HG03135 (cell line): ENCODE measurements around the gene NKX2-1.

ENCODE experiments used
- ATAC-seq: cut with Tn5 transposase; IDR thresholded peaks from one replicate; pipeline ENCODE4 v1.9.1; 2021; ENCODE audit warnings: mild to moderate bottlenecking, moderate library complexity; ENCODE audit not compliant: unreplicated experiment

The NKX2-1 gene

DNA sequence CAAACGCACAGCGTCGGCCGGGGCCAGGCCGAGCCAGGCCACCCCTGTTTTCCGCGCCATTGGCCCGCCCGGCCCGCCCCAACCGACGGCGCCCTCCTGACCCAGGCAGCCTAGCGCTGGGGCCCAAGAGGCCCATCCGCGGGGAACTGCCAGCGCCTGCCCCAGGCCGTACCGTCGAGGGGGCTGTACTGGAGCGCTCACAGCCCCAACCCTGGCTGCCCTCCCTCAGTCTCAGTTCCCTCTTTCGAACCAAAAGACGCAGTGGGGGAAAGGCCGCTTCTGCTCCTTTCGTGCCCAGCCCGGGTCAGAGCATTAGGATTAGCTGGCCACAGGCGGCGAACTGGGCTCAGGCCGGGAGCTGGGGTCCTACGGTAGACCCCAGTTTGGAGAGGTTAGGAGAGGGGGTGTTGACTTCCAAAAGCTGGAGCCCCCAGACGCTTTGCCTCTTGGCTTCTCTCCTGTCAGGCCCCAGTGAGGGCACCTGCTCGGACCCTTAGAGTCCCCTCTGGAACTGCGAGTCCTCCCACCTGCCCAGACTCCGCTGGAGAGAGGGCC lies 1.9 kb downstream of the NKX2-1 start:
- no peak for ATAC-seq

DNA sequence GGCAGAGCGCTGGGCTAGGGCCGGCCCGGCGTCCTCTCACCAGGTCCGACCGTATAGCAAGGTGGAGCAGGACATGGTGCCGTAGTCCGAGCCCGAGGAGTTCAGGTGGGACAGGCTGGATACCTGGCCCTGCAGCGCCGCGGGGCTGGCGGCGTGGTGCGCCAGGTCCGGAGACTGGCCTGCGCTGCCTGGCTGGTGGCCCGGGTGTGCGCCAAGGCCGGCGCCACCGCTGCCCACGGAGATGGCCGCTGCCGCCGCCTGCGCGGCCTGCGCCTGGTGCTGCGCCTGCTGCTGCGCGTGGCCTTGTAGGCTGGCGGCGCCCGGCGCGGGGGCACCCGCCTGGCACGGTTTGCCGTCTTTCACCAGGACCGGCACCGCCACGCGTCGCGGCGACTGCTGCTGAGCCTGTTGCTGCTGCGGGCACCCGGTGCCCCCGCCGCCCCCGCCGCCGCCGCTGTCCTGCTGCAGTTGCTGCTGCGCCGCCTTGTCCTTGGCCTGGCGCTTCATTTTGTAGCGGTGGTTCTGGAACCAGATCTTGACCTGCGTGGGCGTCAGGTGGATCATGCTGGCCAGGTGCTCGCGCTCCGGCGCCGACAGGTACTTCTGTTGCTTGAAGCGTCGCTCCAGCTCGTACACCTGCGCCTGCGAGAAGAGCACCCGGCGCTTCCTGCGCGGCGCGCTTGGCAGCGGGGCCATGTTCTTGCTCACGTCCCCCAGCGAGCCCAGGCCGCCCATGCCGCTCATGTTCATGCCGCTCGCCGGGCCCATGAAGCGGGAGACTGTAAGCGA lies 2.6 kb downstream of the NKX2-1 start:
- ATAC-seq = no peak

DNA sequence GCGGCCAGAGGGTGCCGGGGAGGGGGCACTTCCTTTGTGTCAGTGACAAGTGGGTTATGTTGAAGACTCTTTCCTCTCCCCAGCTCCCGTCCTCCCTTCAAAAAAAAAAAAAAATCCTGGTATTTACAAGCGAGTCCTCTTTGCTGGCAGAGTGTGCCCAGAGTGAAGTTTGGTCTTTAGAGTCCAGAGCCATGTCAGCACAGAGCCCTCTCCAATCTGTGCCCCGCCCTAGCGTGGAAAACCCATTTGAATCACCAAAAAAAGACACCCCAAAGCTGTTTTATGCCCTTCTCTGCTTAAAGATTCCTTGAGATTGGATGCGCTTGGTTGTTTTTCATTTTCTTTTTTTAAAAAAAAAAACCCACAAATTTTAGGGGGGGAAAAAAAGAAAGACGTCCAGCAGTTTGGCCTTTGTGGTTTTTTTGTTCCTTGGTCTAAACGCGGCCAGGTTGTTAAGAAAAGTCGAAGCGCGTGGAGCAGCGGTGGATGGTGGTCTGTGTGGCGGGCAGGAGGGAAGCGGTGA lies 3.3 kb downstream of the NKX2-1 start:
- no peak for ATAC-seq

DNA sequence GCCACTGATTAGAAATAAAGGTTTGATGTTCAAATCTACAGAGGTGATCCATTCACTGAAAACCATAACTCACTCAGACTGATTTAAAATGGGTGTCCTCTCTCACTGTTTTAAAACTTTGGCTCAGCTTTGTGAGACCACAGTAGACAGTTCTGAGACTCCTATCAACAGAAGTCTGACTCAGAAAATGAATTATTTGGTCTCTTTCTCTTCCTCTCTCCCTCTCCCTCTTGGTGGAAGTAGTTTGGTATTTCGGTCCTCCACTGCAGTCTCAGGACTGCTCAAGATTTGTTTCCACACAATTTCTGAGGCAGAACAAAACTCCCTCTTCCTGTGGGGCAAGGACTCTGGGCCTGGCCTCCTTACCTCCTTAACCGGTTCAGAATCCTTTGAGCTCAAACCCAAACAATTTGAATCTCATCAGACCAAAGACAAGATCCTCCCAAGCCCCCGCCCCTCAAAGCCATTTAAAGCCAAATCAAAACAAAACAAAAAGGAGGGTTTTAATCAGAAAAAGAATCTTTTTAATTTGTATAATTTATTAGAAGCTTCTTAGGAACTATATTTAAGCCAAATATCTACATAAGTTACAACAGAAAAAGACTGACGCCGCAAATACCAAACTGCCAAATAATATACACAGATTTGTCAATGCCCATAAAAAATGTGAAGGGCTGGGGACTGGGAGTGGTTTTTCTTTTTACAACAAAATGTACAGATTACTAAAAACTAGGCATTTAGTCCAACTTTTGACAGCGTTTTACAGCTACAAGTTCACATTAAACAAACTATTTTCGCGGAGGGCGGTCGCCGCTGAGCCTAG lies 3.9 kb downstream of the NKX2-1 start:
- no peak for ATAC-seq

DNA sequence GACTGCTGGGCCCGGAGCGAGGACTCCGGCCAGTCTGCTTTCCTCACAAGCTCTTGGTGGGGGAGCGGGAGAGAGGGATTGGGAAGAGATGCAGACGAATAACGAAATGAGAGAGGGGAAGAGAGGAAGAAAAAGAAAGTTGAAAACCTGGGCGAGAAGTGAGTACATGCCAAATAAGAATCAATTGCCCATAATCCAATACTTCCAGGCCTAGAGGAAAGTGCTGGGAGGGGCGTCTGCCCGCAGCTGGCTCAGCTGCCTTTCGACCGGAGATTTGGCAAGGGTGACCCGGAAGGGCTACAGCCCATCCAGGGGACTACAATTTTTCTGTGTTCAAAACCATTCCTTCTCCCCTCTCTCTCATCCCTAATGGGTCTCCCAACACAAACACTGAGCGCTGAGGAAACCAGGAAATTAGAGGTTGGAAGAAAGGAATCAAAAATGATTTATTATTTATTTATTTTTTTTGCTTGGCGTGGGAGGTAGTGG lies 4.9 kb downstream of the NKX2-1 start:
- ATAC-seq = no peak

DNA sequence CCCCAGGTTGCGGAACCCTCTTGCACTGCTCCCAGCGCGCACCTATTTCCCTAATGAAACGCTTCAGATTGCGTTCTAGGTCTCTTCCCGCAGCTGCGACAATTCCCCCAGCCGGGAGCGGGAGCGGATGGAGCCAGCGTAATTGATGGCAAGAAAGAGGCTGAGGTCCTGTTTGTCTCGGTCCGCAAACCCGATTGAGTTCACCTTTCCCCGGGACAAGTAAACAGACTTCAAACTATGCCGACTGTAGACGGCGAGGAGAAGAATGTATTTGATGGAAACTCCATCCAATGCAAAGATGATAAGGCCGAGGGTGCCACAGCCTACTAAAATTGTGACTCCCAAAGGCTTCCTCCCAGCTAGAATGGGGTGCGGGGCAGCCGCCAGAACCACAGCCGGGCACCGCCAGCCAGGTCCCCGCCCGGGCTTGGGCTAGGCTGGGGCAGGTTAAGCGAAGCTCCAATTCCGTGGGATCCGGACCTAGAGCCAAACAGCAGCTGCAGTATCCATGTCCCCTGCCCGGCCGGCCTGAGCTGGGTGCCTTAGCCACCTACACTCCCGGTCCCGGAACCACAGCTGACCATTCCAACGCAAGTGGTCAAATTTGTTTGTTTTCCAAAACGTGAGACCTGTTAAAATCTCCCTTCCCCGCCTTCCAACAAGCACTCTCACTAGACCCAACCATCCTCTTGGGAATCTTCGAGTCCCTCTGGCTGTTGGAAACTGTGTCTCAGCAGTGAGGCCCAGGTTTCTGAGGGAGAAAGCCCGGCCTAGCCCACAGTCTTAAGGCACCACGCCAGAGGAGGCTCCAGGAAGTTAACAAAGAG lies 5.5 kb downstream of the NKX2-1 start:
- no peak for ATAC-seq

DNA sequence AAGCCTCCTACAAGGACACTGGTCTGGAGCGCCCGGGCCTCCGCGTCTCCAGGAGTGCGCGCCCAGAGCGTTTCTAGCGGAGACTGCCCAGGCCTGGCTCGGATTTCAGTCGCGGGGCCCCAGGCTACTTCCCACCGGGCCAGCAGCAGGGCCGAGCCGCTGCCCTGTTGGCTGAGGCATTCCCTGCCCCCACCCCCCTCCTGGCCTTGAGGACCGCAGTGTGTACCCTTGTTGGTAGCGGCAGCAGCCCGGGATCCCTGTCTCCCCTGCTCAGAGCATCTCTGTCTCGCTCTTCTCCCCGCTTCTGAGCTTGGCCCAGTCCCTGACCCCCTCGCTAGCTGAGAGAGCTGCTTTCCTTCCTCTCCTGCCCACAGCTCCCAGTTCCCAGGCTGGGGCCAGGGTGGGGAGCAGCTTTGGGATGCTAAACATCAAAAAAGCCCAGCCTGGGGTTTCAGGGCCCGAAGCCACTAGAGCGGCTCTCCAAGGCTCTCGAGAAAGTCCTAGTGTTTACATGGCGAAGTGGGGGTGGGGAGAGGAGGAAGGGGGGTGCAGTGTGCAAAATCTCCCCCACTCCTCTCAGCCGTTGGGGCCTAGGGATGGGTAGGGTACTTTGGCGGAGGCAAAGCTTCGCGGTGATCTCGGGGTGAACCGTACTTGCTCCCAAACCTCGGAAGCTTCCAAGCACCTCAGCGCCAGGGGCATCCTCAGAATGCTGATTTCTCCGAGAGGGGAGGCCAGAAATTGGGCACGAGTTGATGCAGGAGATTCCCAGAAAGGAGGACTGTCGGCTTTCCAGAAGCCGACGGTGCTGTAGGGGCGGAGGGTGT lies 6.4 kb downstream of the NKX2-1 start:
- no peak for ATAC-seq

DNA sequence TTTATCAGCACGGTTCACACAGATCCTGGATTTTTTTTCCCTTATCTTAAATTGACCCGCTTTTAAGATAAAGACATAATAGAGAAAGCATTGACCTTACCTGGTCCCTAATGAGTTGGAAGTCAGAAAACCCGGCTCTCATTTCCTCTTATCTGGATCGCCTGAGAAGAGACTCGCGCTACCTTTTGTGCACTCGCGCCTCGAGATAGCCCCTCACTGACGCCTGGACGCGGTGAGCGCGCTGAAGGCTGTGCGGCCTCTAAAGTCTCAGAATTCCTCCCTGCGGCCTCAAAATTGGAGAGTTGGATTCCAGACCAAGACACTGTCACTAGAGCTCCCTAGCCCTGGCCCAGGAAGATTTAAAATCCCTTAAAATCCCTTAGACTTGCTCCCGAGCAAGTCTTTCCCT lies 7.0 kb downstream of the NKX2-1 start:
- no peak for ATAC-seq

DNA sequence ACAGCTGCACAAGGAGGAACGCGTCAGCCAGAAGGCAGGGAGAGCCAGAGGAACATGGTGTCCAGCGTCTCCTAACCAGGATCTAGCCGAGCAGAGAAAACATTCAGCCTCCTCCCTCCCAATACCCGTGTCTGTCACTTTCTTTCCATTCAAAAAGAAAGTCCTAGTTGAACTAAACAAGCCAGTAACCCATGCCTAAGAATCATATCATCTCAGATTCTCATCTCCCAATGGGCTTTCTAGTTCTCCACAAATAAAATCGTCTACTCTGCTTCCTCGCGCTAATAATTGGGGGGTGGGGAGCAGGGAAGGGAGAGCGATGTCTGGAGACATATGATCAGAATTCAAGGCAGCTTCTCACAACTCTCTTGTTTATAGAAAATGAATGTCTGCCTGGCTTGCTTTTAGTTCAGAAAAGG lies 7.4 kb downstream of the NKX2-1 start:
- no peak for ATAC-seq

DNA sequence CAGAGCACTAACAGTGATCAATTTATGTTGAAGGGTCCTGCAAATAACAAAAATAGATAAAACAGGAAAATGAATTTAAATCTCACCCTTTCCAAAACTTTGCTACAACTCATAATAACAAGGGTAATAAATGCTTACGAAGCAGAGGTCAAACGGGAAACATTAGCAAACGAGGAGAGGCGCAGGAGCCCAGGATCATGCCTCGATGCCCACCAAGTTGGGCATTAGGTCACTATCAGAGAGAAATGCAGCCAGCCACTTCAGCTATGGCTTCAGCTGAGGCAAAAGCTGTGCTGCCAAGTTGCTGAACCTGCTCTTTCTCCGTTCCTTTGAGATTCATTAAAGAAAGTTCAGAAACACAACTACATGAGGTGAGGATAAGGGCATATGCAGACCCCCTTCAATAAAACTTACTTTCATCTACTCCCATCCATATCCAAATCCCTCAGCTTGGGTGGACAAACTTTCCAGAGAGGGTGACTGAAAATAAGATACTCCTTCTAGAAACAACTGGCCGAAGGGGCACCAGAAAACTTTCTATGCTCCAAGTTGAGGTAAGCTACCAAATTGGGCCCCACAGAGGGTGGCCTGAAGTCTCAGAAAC lies 7.9 kb downstream of the NKX2-1 start:
- no peak for ATAC-seq

DNA sequence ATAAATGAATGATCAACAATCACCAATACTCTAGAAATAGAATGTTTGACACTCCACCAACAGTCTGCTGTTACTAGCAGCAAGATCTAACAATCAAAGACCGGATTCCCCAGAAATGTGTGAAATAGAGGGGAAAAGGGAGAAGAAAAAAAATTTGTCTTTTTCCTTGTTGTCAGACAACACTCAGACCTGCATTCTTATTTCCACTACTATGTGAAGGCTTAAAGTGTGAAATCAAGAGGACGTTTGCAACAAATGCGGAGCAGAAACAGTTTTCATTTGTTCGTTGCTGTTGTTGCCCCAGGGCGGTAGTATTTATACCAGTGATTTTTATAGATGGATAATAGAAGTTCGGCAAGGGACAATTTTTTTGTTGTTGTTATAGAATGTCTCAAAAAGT lies 9.2 kb downstream of the NKX2-1 start:
- ATAC-seq = no peak

DNA sequence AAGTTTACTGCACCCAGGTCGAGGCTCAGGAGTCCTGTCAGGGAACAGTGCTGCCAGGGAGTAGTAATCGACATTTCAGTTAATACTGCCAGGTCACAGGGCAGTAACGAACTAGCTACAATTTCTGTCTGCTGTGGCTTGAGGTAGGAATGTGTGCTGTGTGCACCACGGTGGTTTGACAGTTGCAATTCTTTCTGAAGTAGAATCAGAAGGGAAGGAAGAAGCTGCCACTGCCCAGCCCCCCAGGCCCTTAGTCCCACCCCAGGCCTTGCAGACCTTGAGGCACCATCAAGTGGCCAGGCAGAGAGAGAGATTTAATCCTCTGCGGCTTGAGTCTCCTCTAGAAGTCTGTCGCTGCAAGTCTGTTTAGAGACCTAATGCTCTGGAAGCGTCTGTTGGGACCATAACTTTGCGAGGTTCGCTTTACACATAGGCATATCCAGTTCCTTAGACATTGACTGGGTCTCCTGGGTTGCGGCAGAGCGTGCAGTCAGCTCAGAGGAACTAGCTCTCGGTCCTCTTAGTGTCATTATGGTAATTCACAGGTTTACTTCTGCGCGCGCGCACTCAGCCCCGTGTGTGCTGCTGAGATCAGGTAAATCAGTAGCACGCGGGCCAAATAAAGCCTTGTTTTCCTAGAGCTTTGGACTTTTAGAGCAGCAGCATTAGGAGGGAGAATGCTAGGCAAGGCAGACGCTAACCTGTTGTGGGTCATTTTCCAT lies 9.8 kb downstream of the NKX2-1 start:
- no peak for ATAC-seq

DNA sequence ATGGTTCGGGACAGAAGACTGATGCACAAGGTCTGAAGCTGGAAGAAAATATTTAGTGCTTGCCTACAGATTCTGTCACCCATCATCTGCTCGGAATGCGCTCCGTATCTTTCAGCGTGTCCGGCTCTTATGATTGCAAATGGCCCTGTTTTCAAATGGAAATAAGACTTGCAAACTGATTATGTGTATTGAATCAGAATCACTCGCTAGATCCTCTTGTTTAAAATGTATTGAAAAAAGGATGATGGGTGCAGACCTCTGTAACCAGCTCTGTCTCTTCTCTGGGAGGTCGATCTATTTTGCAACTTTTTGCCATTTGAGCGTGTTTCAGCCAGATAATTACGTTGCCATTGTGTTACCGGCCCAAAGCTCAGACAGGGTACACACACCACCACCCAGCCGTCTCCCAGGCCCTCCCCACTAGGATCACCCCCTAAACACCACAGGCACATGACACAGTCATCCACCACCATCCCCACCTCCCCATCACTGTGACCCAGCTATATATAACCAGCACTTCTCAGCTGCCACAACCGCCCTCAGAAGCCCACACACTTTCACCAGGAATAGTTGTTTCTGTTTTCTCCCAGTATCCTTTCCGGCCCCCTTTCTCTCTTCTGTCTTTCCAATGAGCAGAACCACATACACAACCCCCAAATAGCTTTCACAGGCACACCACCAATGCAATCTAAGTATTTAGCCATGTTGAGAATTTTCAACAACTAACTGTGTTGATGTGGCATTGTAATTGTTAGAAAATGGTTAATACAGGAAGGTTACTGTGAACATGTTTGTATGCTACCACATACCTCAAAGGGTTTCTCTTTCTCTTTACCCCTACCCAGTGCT lies 10.7 kb downstream of the NKX2-1 start:
- ATAC-seq = no peak

DNA sequence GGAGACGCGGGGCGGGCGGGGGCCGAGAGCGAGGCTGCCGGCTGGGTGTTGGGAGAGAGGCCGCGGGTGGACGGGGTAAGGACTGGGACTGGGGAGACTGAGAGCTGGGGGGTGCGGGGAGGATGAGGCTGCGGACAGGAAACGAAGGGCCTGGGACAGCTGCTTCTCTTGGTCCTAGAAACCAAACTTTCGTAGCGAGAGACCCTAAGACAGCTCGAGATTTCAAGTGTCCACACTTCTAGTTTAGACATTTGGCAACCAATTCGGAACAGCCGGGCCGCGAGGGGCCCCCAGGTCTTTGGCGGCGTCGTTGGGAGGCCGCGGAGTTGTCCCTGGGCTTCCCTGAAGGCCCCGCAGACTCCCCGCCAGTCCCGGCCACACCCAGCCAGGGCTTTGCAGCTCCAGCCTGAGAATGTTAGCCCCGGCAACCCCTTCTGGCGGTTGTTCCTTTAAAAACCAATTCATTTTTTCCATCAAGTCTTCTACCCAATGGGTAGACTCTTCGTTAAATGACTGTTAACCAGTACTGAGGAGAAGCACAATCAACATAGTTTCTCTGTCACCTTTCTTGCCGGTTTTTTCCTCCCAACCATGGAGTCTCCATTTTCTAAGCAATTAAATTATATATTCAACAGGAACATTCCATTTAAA lies 11.5 kb downstream of the NKX2-1 start:
- ATAC-seq = no peak

DNA sequence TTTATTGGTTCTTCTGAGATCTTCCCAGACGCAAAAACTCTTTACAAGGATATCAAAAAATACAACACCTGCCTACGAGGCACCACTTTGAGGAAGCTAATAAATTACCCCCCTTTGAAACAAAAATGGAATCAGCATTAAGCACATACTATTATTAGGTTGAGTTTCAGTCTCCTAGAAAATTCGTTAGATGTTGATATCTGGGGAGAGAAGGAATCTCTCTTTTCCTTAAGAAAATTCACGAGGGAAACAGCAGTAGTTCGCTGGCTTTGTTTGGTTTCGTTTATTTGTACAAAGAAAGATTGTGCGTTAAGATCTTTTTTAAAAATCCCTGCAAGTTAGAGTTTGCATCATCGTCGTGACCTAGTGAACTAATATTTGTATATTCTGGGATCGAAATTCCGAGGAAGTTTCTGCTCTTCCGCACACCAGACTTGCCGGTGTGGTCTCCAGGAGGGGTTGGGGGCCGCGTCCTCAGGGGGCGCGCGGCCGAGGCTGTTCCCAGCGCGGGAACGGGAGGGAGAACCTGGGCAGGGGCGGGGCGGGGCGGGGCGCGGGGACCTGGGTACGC lies 12.1 kb downstream of the NKX2-1 start:
- no peak for ATAC-seq

DNA sequence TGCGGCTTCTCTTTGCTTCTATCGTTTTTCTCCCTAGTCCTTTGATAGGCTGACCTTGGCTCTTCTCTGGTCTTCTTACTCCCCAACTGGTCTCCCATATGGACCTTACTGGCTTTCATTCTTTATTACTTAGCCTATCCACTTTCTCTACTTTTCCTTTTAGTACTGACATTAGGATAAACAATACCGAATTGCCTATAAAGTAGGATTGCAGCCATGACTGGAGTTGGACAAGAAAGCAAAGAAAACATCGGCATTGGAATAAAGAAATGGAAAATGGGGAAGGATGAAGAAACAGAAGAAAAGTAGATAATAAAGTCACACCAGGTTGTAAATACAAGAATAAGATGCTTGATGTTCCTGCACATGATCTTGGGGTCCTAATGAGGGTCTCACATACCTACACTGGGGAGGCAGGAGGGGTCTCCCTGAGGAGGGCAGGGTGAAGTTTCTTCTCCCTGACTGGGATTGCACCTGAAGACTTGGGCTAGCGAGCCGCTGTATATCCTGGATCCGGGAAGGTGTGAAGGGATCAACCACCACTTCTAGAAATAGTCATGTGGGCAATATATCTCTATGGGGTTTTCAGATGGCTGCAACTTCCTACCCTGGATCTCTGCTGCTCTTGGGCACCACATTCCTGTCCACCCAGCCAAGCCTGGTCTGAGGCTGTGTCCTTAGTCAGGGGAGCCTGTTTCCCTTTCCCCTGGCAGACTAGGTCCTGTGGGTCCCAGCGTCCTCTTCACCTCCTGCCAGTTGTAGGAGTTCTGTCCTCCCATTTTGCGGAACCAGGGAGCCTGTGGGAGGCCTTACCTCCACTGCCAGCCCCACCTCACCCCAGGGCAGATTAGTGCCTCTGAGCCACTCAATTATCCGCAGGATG lies 13.1 kb downstream of the NKX2-1 start:
- ATAC-seq = no peak
